MG63 (cell line): ENCODE measurements around the gene TRUB2. TPM values are rescaled to one million over a fixed set of nuclear protein-coding genes. Genes with fewer than 3 reads are reported as not detected.

Source experiments
- DNase-seq: peaks from one replicate; pipeline ENCODE4 v3.0.0-alpha.2; 2020
- H3K27me3 ChIP-seq: fragments of 250-450 bp; sonication (Bioruptor Pico); 2 replicates; pipeline ENCODE4 v1.5.1; 2020; ENCODE audit warnings: mild to moderate bottlenecking, moderate library complexity
- H3K36me3 ChIP-seq: fragments of 250-450 bp; sonication (Bioruptor Pico); 2 replicates; pipeline ENCODE4 v1.5.1; 2020; ENCODE audit warnings: mild to moderate bottlenecking, moderate library complexity
- H3K4me3 ChIP-seq: fragments of 250-450 bp; sonication (Bioruptor Pico); 2 replicates; pipeline ENCODE4 v1.5.1; 2020; ENCODE audit warnings: mild to moderate bottlenecking, moderate library complexity
- H3K9me3 ChIP-seq: fragments of 250-450 bp; sonication (Bioruptor Pico); 2 replicates; pipeline ENCODE4 v1.5.1; 2020; ENCODE audit warnings: mild to moderate bottlenecking, moderate library complexity
- total RNA-seq: library from RNA; depleted of rRNA; stranded (reverse); fragments of >200 nt; shearing (Covaris generic); gene quantifications from 2 replicates; pipeline ENCODE4 v1.2.3, GENCODE V29; 2014; ENCODE audit warnings: low replicate concordance; rRNA removed

TRUB2 gene
- 12.3 and 26.9 TPM in 2 replicates for total RNA-seq

- Histone ChIP-seq H3K4me3 (peak within 1 kb of the TSS; percentile 84), H3K36me3 (peaks cover 43% of the 10 kb centered on the region), H3K27me3 (no peaks in the 10 kb centered on the region), H3K9me3 (no peaks in the 10 kb centered on the region)
- DNase-seq, result peak; percentile 92
Observed at GRCh38 chr9:128322404-128323211, at the start of gene TRUB2, which contains the start of gene COQ4. TRUB2 (minus strand) TSS chr9:128322447; CDS start chr9:128322408, 39 bp downstream. COQ4 (plus strand) TSS chr9:128322839; CDS start chr9:128322859, 20 bp downstream.

- Histone ChIP-seq H3K36me3 (peaks cover 11% of the 10 kb centered on the region), H3K4me3 (peak overlapping the region; percentile 72), H3K27me3 (no peaks in the 10 kb centered on the region), H3K9me3 (no peaks in the 10 kb centered on the region)
- DNase-seq, result no peak
Observed at GRCh38 chr9:128371630-128372117, 49.4 kb upstream of the TRUB2 start.

GRCh38 chr9:128370752-128371629 lies 48.7 kb upstream of the TRUB2 start, which contains the start of gene URM1:
URM1 (plus strand) TSS chr9:128371374; CDS start chr9:128371381, 7 bp downstream.
- Histone ChIP-seq H3K36me3 (peaks cover 11% of the 10 kb centered on the region), H3K27me3 (no peaks in the 10 kb centered on the region), H3K4me3 (peak within 1 kb of the TSS; percentile 72), H3K9me3 (no peaks in the 10 kb centered on the region)
- DNase-seq, result peak; percentile 97

- H3K36me3 ChIP-seq, result peaks cover 11% of the 10 kb centered on the region
- no peaks in the 10 kb centered on the region for H3K27me3 ChIP-seq
- H3K4me3 ChIP-seq, result peak overlapping the region; percentile 72
- H3K9me3 ChIP-seq, result no peaks in the 10 kb centered on the region
- DNase-seq, result no peak
Observed at GRCh38 chr9:128370367-128370751, 48.1 kb upstream of the TRUB2 start.

- DNase-seq, result no peak
- no peaks in the 10 kb centered on the region for H3K9me3 ChIP-seq
- H3K4me3 ChIP-seq, result no peak overlapping the region
- no peaks in the 10 kb centered on the region for H3K27me3 ChIP-seq
- peaks cover 5% of the 10 kb centered on the region for H3K36me3 ChIP-seq
Observed at GRCh38 chr9:128369024-128369706, 46.9 kb upstream of the TRUB2 start.

GRCh38 chr9:128365525-128365924 lies 43.3 kb upstream of the TRUB2 start:
- DNase-seq, result no peak

GRCh38 chr9:128362774-128363173 lies 40.5 kb upstream of the TRUB2 start:
- no peak overlapping the region for H3K4me3 ChIP-seq
- no peaks in the 10 kb centered on the region for H3K9me3 ChIP-seq
- DNase-seq, result no peak

More at GRCh38 chr9:128365525-128365924, 43.3 kb upstream of the TRUB2 start:
- H3K27me3 ChIP-seq, result no peaks in the 10 kb centered on the region
- no peak overlapping the region for H3K4me3 ChIP-seq
- no peaks in the 10 kb centered on the region for H3K9me3 ChIP-seq
- no peaks in the 10 kb centered on the region for H3K36me3 ChIP-seq

GRCh38 chr9:128361986-128362646 lies 39.9 kb upstream of the TRUB2 start:
- peak; percentile 75 for DNase-seq
- H3K36me3 ChIP-seq, result no peaks in the 10 kb centered on the region
- H3K27me3 ChIP-seq, result no peaks in the 10 kb centered on the region
- peak overlapping the region; percentile 29 for H3K4me3 ChIP-seq
- no peaks in the 10 kb centered on the region for H3K9me3 ChIP-seq

More at GRCh38 chr9:128362774-128363173, 40.5 kb upstream of the TRUB2 start:
- Histone ChIP-seq H3K27me3 (no peaks in the 10 kb centered on the region), H3K36me3 (no peaks in the 10 kb centered on the region)

- Histone ChIP-seq H3K4me3 (no peak overlapping the region), H3K36me3 (no peaks in the 10 kb centered on the region), H3K27me3 (no peaks in the 10 kb centered on the region), H3K9me3 (no peaks in the 10 kb centered on the region)
- peak; percentile 15 for DNase-seq
Observed at GRCh38 chr9:128361296-128361985, 39.2 kb upstream of the TRUB2 start.

GRCh38 chr9:128360826-128361225 lies 38.6 kb upstream of the TRUB2 start:
- DNase-seq, result no peak
- Histone ChIP-seq H3K36me3 (no peaks in the 10 kb centered on the region), H3K27me3 (no peaks in the 10 kb centered on the region), H3K4me3 (no peak overlapping the region), H3K9me3 (no peaks in the 10 kb centered on the region)

- Histone ChIP-seq H3K9me3 (no peaks in the 10 kb centered on the region), H3K36me3 (no peaks in the 10 kb centered on the region), H3K4me3 (no peak overlapping the region), H3K27me3 (no peaks in the 10 kb centered on the region)
- peak; percentile 16 for DNase-seq
Observed at GRCh38 chr9:128358861-128359260, 36.6 kb upstream of the TRUB2 start.

- H3K27me3 ChIP-seq, result no peaks in the 10 kb centered on the region
- H3K4me3 ChIP-seq, result no peak overlapping the region
- no peak for DNase-seq
- H3K9me3 ChIP-seq, result no peaks in the 10 kb centered on the region
- no peaks in the 10 kb centered on the region for H3K36me3 ChIP-seq
Observed at GRCh38 chr9:128358090-128358489, 35.8 kb upstream of the TRUB2 start.

- no peak for DNase-seq
- Histone ChIP-seq H3K9me3 (no peaks in the 10 kb centered on the region), H3K4me3 (no peak overlapping the region), H3K27me3 (no peaks in the 10 kb centered on the region), H3K36me3 (no peaks in the 10 kb centered on the region; the same call in 1 of the 2 replicates)
Observed at GRCh38 chr9:128355451-128355850, 33.2 kb upstream of the TRUB2 start.

- Histone ChIP-seq H3K9me3 (no peaks in the 10 kb centered on the region), H3K36me3 (peaks cover 13% of the 10 kb centered on the region), H3K27me3 (no peaks in the 10 kb centered on the region), H3K4me3 (no peak overlapping the region)
- no peak for DNase-seq
Observed at GRCh38 chr9:128349772-128350171, 27.5 kb upstream of the TRUB2 start.

- H3K9me3 ChIP-seq, result no peaks in the 10 kb centered on the region
- no peaks in the 10 kb centered on the region for H3K27me3 ChIP-seq
- DNase-seq, result no peak
- H3K4me3 ChIP-seq, result no peak overlapping the region
- peaks cover 13% of the 10 kb centered on the region for H3K36me3 ChIP-seq
Observed at GRCh38 chr9:128349125-128349524, 26.9 kb upstream of the TRUB2 start.
